Stimulated activated CD8-positive, alpha-beta memory T cell treated with anti-CD3 and anti-CD28 coated beads, Interleukin-15, amount 100 ng/mL, for 24 hours (primary cell): ENCODE measurements around the gene OR52A5.
"Not testable (repeated sequence)": the region's sequence is repeated elsewhere in the genome, so short reads cannot be mapped to it uniquely, and the experiment has no call there.

Source experiments
- DNase-seq: peaks from one replicate; pipeline ENCODE4 v3.0.0-alpha.2; 2020; ENCODE audit warnings: low read depth

OR52A5 gene

GRCh38 chr11:5137996-5138395 is at the start of gene OR52A5:
Gene OR52A5, minus strand, starts transcription at chr11:5138356. Its CDS starts 5,714 bp downstream, at chr11:5132642.
- no peak for DNase-seq

- DNase-seq: no peak
These were observed 40.1 kb upstream of the OR52A5 start for GRCh38 chr11:5178046-5178837.

- no peak for DNase-seq
These were observed 36.8 kb upstream of the OR52A5 start for GRCh38 chr11:5174934-5175333.

- no peak for DNase-seq
These were observed 33.7 kb upstream of the OR52A5 start for GRCh38 chr11:5171856-5172255.

GRCh38 chr11:5165898-5166297 is 27.7 kb upstream of the OR52A5 start:
- DNase-seq: not testable (repeated sequence)

- not testable (repeated sequence) for DNase-seq
These were observed 26.7 kb upstream of the OR52A5 start for GRCh38 chr11:5164807-5165206.

GRCh38 chr11:5161045-5161444 is 22.9 kb upstream of the OR52A5 start:
- not testable (repeated sequence) for DNase-seq

GRCh38 chr11:5160217-5160616 is 22.1 kb upstream of the OR52A5 start:
- DNase-seq: not testable (repeated sequence)

- DNase-seq: no peak
These were observed 21.6 kb upstream of the OR52A5 start for GRCh38 chr11:5159806-5160205.

GRCh38 chr11:5154657-5155056 is 16.5 kb upstream of the OR52A5 start, which contains the start of gene OR52A1:
Gene OR52A1, minus strand, starts transcription at chr11:5154757. Its CDS starts 2,388 bp downstream, at chr11:5152369.
- no peak for DNase-seq

- no peak for DNase-seq
These were observed 15.6 kb upstream of the OR52A5 start for GRCh38 chr11:5153574-5154431.

- DNase-seq: no peak
These were observed 13.6 kb upstream of the OR52A5 start for GRCh38 chr11:5151713-5152153.

GRCh38 chr11:5144206-5144605 is 6.0 kb upstream of the OR52A5 start:
- not testable (repeated sequence) for DNase-seq

GRCh38 chr11:5137014-5137413 is 1.1 kb downstream of the OR52A5 start:
- DNase-seq: no peak

GRCh38 chr11:5136261-5136660 is 1.9 kb downstream of the OR52A5 start:
- DNase-seq: no peak

GRCh38 chr11:5131584-5132335 is 6.4 kb downstream of the OR52A5 start:
- DNase-seq: no peak

- no peak for DNase-seq
These were observed 8.7 kb downstream of the OR52A5 start for GRCh38 chr11:5129457-5129877.

GRCh38 chr11:5124891-5125620 is 13.1 kb downstream of the OR52A5 start:
- DNase-seq: no peak

GRCh38 chr11:5123802-5124521 is 14.2 kb downstream of the OR52A5 start:
- DNase-seq: no peak

GRCh38 chr11:5118893-5119292 is 19.3 kb downstream of the OR52A5 start:
- DNase-seq: no peak

- no peak for DNase-seq
These were observed 20.6 kb downstream of the OR52A5 start for GRCh38 chr11:5117588-5117987.
